Esophagus muscularis mucosa (tissue), 3 donors: ENCODE results near the gene ADH6.

Experiments used
- CTCF ChIP-seq, 3 experiments: fragments of 200-600 bp in 2 of 3; fragments of 450-650 bp in 1 of 3; sonication (generic) in 2 of 3; IDR thresholded peaks; one replicate each; pipeline ENCODE4 v1.5.1; 2017 to 2019; ENCODE audit warnings: antibody characterized with exemption in 3 of 3, mild to moderate bottlenecking in 2 of 3, moderate library complexity in 1 of 3
- EP300 ChIP-seq: sonication (generic); formaldehyde crosslinking; IDR thresholded peaks from one replicate; pipeline ENCODE4 v1.6.1; 2017; ENCODE audit warnings: antibody characterized with exemption

GRCh38 chr4:99179178-99179577 lies 39.9 kb downstream of the ADH6 start:
- TF ChIP-seq EP300 = no peak
- no peak for TF ChIP-seq CTCF (IDR thresholded peaks at IDR 0.05)
